Liver (tissue), 9 donors: ENCODE results near the gene C10orf62. TPM values are rescaled to one million over a fixed set of nuclear protein-coding genes. Genes with fewer than 3 reads are reported as not detected.

Experiments
- DNase-seq: peaks from one replicate; pipeline ENCODE4 v3.0.0-alpha.2; 2017; ENCODE audit warnings: low spot score
- H3K27ac ChIP-seq, 2 donors: one replicate each; pipeline ENCODE4 v1.7.0; 2013; ENCODE audit warnings: inconsistent platforms in 2 of 2, low read length in 2 of 2, control low read depth in 1 of 2, low read depth in 1 of 2, mild to moderate bottlenecking in 1 of 2
- H3K27me3 ChIP-seq, 4 donors: one replicate each; pipeline versions ENCODE4 v1.6.1 to v1.7.0; 2013; ENCODE audit warnings: low read length in 3 of 4, inconsistent platforms in 1 of 4, mild to moderate bottlenecking in 1 of 4, moderate library complexity in 1 of 4; ENCODE audit not compliant: control insufficient read depth in 4 of 4, insufficient read depth in 4 of 4
- H3K36me3 ChIP-seq, 4 donors: one replicate each; pipeline versions ENCODE4 v1.6.1 to v1.7.0; 2013; ENCODE audit warnings: low read length in 3 of 4, mild to moderate bottlenecking in 3 of 4, low read depth in 1 of 4, moderate library complexity in 1 of 4; ENCODE audit not compliant: control insufficient read depth in 4 of 4, insufficient read depth in 3 of 4
- H3K4me1 ChIP-seq, 4 donors: one replicate each; pipeline versions ENCODE4 v1.6.1 to v1.7.0; 2013; ENCODE audit warnings: low read length in 3 of 4, mild to moderate bottlenecking in 3 of 4, moderate library complexity in 1 of 4; ENCODE audit not compliant: control insufficient read depth in 4 of 4, insufficient read depth in 4 of 4
- H3K4me3 ChIP-seq, 3 donors: one replicate each; pipeline versions ENCODE4 v1.6.1 to v1.7.0; 2013; ENCODE audit warnings: low read length in 3 of 3, control low read depth in 1 of 3, low read depth in 1 of 3, mild to moderate bottlenecking in 1 of 3
- H3K9ac ChIP-seq, 2 donors: one replicate each; pipeline ENCODE4 v1.7.0; 2013; ENCODE audit warnings: low read length in 2 of 2, mild to moderate bottlenecking in 2 of 2, moderate library complexity in 2 of 2, control low read depth in 1 of 2, low read depth in 1 of 2
- H3K9me3 ChIP-seq, 4 donors: one replicate each; pipeline versions ENCODE4 v1.6.1 to v1.7.0; 2013; ENCODE audit warnings: low read length in 3 of 4; ENCODE audit not compliant: control insufficient read depth in 4 of 4
- ATF3 ChIP-seq: IDR thresholded peaks from 2 replicates; pipeline ENCODE4 v1.6.1; 2016; ENCODE audit warnings: antibody characterized with exemption
- CTCF ChIP-seq: fragments of 150-350 bp; IDR thresholded peaks from 2 replicates; pipeline ENCODE4 v1.5.1; 2017; ENCODE audit warnings: improper control_type of control experiment, low read depth, low read length; ENCODE audit not compliant: missing input control
- EGR1 ChIP-seq, 2 donors: IDR thresholded peaks; 2 replicates each; pipeline ENCODE4 v1.6.1; 2016 to 2018; ENCODE audit warnings: antibody characterized with exemption in 2 of 2, low read depth in 2 of 2
- FOXA1 ChIP-seq: IDR thresholded peaks from 2 replicates; pipeline ENCODE4 v1.6.1; 2016; ENCODE audit warnings: antibody characterized with exemption
- FOXA2 ChIP-seq: IDR thresholded peaks from 2 replicates; pipeline ENCODE4 v1.6.1; 2016; ENCODE audit warnings: antibody characterized with exemption
- GABPA ChIP-seq, 2 donors: IDR thresholded peaks in 1 of 2; conservative IDR thresholded peaks in 1 of 2; 2 replicates each; pipeline ENCODE4 v1.6.1; 2016; ENCODE audit warnings: antibody characterized with exemption in 2 of 2, mild to moderate bottlenecking in 1 of 2, moderate library complexity in 1 of 2
- HNF4A ChIP-seq, 2 donors: conservative IDR thresholded peaks; 2 replicates each; pipeline ENCODE4 v1.6.1; 2016; ENCODE audit warnings: antibody characterized with exemption in 2 of 2, mild to moderate bottlenecking in 2 of 2
- HNF4G ChIP-seq: IDR thresholded peaks from 2 replicates; pipeline ENCODE4 v1.6.1; 2016; ENCODE audit warnings: antibody characterized with exemption
- JUND ChIP-seq, 2 donors: IDR thresholded peaks; 2 replicates each; pipeline ENCODE4 v1.6.1; 2016; ENCODE audit warnings: antibody characterized with exemption in 2 of 2
- MAX ChIP-seq: IDR thresholded peaks from 2 replicates; pipeline ENCODE4 v1.6.1; 2016; ENCODE audit warnings: antibody characterized with exemption
- NR2F2 ChIP-seq: IDR thresholded peaks from 2 replicates; pipeline ENCODE4 v1.6.1; 2016; ENCODE audit warnings: antibody characterized with exemption
- RAD21 ChIP-seq, 2 donors: IDR thresholded peaks; 2 replicates each; pipeline ENCODE4 v1.6.1; 2016; ENCODE audit warnings: antibody characterized with exemption in 2 of 2, mild to moderate bottlenecking in 2 of 2
- REST ChIP-seq: IDR thresholded peaks from 2 replicates; pipeline ENCODE4 v1.6.1; 2016; ENCODE audit warnings: antibody characterized with exemption, mild to moderate bottlenecking
- RXRA ChIP-seq, 2 donors: IDR thresholded peaks; 2 replicates each; pipeline ENCODE4 v1.6.1; 2017 to 2018; ENCODE audit warnings: antibody characterized with exemption in 2 of 2, mild to moderate bottlenecking in 1 of 2
- SP1 ChIP-seq: IDR thresholded peaks from 2 replicates; pipeline ENCODE4 v1.6.1; 2018; ENCODE audit warnings: antibody characterized with exemption, mild to moderate bottlenecking
- TAF1 ChIP-seq: conservative IDR thresholded peaks from 2 replicates; pipeline ENCODE4 v1.6.1; 2016; ENCODE audit warnings: antibody characterized with exemption, mild to moderate bottlenecking
- YY1 ChIP-seq: IDR thresholded peaks from 2 replicates; pipeline ENCODE4 v1.6.1; 2016; ENCODE audit warnings: antibody characterized with exemption, mild to moderate bottlenecking
- ZBTB33 ChIP-seq: IDR thresholded peaks from 2 replicates; pipeline ENCODE4 v1.6.1; 2016; ENCODE audit warnings: antibody characterized with exemption
- WGBS: extraction: QIAGEN DNeasy Blood & Tissue Kit; methylation state at CpG from one replicate; pipeline ENCODE4 v1.1.7; 2013; 5-methylcytosine and 5-hydroxymethylcytosine counted together
- polyA plus RNA-seq, 2 donors: library from polyadenylated mRNA; stranded (reverse) in 1 of 2; unstranded in 1 of 2; fragments of 200-250 nt in 1 of 2; fragments of >200 nt in 1 of 2; fragmentation: Nextera tagmentation in 1 of 2; extraction: Ambion mirVana in 1 of 2; gene quantifications; one replicate each; pipeline versions ENCODE4 v1.2.1 to v1.2.3, GENCODE V29; 2013 to 2015
- total RNA-seq, 2 donors: library from RNA; depleted of rRNA; stranded (reverse); fragments of >200 nt; gene quantifications; one replicate each; pipeline ENCODE4 v1.2.3, GENCODE V29; 2014
- donor health status: healthy.
- donor health status: healthy.
- donor health status: healthy.
- donor health status: healthy.
- donor health status: healthy.

The C10orf62 gene
- total and polyA plus RNA-seq, 4 donors = 0.16 to 3.0 (median 0.41) TPM

- TF ChIP-seq CTCF (no peak), HNF4G (no peak), HNF4A (conservative IDR thresholded peaks at IDR 0.05) (no peak), MAX (no peak), GABPA (IDR thresholded peaks at IDR 0.05 in 1 of 2, conservative IDR thresholded peaks at IDR 0.05 in 1 of 2) (no peak)
Measured at GRCh38 chr10:97563337-97563736, 26.2 kb upstream of the C10orf62 start (continued).

- Histone ChIP-seq H3K9me3 (no peaks in the 10 kb centered on the region), H3K36me3 (peaks cover 0 to 7% (median 2%) of the 10 kb centered on the region in 4 donors), H3K27me3 (no peaks in the 10 kb centered on the region), H3K27ac (no peak overlapping the region), H3K4me1 (peaks cover 0 to 1% (median 0%) of the 10 kb centered on the region in 4 donors), H3K4me3 (no peak overlapping the region), H3K9ac (no peak overlapping the region)
- 95% methylated on average over 4 of the region's 4 CpGs for WGBS
- no peak for DNase-seq
- TF ChIP-seq FOXA2 (no peak), JUND (IDR thresholded peaks at IDR 0.05) (no peak), ZBTB33 (no peak), ATF3 (no peak), HNF4A (conservative IDR thresholded peaks at IDR 0.05) (no peak), NR2F2 (no peak), TAF1 (no peak), HNF4G (no peak), MAX (no peak), FOXA1 (no peak), SP1 (no peak), EGR1 (IDR thresholded peaks at IDR 0.05; ENCODE audit: low read depth in 2 of 2) (no peak), YY1 (no peak), RAD21 (IDR thresholded peaks at IDR 0.05) (no peak), CTCF (no peak), RXRA (IDR thresholded peaks at IDR 0.05) (no peak), GABPA (IDR thresholded peaks at IDR 0.05 in 1 of 2, conservative IDR thresholded peaks at IDR 0.05 in 1 of 2) (no peak), REST (no peak)
Measured at GRCh38 chr10:97564776-97565175, 24.7 kb upstream of the C10orf62 start.
